ENCODE measurements around the gene ANK3.
A peak's percentile ranks its signal among the peaks of the same experiment; 100 is the strongest.
"Not testable (repeated sequence)": the region's sequence is repeated elsewhere in the genome, so short reads cannot be mapped to it uniquely, and the experiment has no call there.

Gene ANK3

GRCh38 chr10:60305380-60305892, 84.2 kb downstream of the ANK3 start:
- DNase-seq (ENCODE audit: low read depth, low spot score), result no peak

- DNase-seq (ENCODE audit: low read depth, low spot score), result no peak
Measured at GRCh38 chr10:60304829-60305379, 84.8 kb downstream of the ANK3 start.

- no peak for DNase-seq (ENCODE audit: low read depth, low spot score)
Measured at GRCh38 chr10:60303778-60304177, 85.9 kb downstream of the ANK3 start.

- DNase-seq (ENCODE audit: low read depth, low spot score), result peak; percentile 75
Measured at GRCh38 chr10:60299961-60300883, 89.5 kb downstream of the ANK3 start.

GRCh38 chr10:60299390-60299778, 90.3 kb downstream of the ANK3 start:
- no peak for DNase-seq (ENCODE audit: low read depth, low spot score)

- DNase-seq (ENCODE audit: low read depth, low spot score), result no peak
Measured at GRCh38 chr10:60298408-60299389, 91.0 kb downstream of the ANK3 start.

GRCh38 chr10:60296073-60296472, 93.6 kb downstream of the ANK3 start:
- no peak for DNase-seq (ENCODE audit: low read depth, low spot score)

GRCh38 chr10:60295028-60295937, 94.4 kb downstream of the ANK3 start:
- DNase-seq (ENCODE audit: low read depth, low spot score), result no peak

- DNase-seq (ENCODE audit: low read depth, low spot score), result no peak
Measured at GRCh38 chr10:60293581-60294175, 96.0 kb downstream of the ANK3 start.

GRCh38 chr10:60292998-60293397, 96.7 kb downstream of the ANK3 start:
- DNase-seq (ENCODE audit: low read depth, low spot score), result no peak

GRCh38 chr10:60292536-60292935, 97.1 kb downstream of the ANK3 start:
- DNase-seq (ENCODE audit: low read depth, low spot score), result not testable (repeated sequence)

- DNase-seq (ENCODE audit: low read depth, low spot score), result no peak
Measured at GRCh38 chr10:60291344-60291930, 98.2 kb downstream of the ANK3 start.

GRCh38 chr10:60290558-60290957, 99.1 kb downstream of the ANK3 start:
- DNase-seq (ENCODE audit: low read depth, low spot score), result no peak

- DNase-seq (ENCODE audit: low read depth, low spot score), result no peak
Measured at GRCh38 chr10:60289800-60290199, 99.9 kb downstream of the ANK3 start.

- DNase-seq (ENCODE audit: low read depth, low spot score), result no peak
Measured at GRCh38 chr10:60288256-60288655, 101.4 kb downstream of the ANK3 start.

GRCh38 chr10:60286559-60286958, 103.1 kb downstream of the ANK3 start:
- no peak for DNase-seq (ENCODE audit: low read depth, low spot score)

- DNase-seq (ENCODE audit: low read depth, low spot score), result no peak
Measured at GRCh38 chr10:60283397-60283796, 106.3 kb downstream of the ANK3 start.

- no peak for DNase-seq (ENCODE audit: low read depth, low spot score)
Measured at GRCh38 chr10:60282771-60283353, 106.8 kb downstream of the ANK3 start.

GRCh38 chr10:60281792-60282353, 107.8 kb downstream of the ANK3 start:
- no peak for DNase-seq (ENCODE audit: low read depth, low spot score)

All from ELF-1 (cell line).